ENCODE results near the gene TBCD.
A peak's percentile ranks its signal among the peaks of the same experiment; 100 is the strongest.

Gene TBCD

GRCh38 chr17:82793974-82794630, 42.2 kb downstream of the TBCD start:
- peak; percentile 74 for DNase-seq

- DNase-seq = peak; percentile 79
Measured at GRCh38 chr17:82794781-82795482, 43.1 kb downstream of the TBCD start.

GRCh38 chr17:82795615-82796014, 43.8 kb downstream of the TBCD start:
- DNase-seq = no peak

GRCh38 chr17:82797061-82797460, 45.2 kb downstream of the TBCD start:
- DNase-seq = no peak

- DNase-seq = no peak
Measured at GRCh38 chr17:82798752-82799151, 46.9 kb downstream of the TBCD start.

- no peak for DNase-seq
Measured at GRCh38 chr17:82799591-82799990, 47.7 kb downstream of the TBCD start.

- no peak for DNase-seq
Measured at GRCh38 chr17:82800885-82801284, 49.0 kb downstream of the TBCD start.

GRCh38 chr17:82801377-82801970, 49.6 kb downstream of the TBCD start:
- no peak for DNase-seq

GRCh38 chr17:82802075-82802780, 50.4 kb downstream of the TBCD start:
- DNase-seq = no peak

GRCh38 chr17:82803185-82803584, 51.3 kb downstream of the TBCD start:
- no peak for DNase-seq

- no peak for DNase-seq
Measured at GRCh38 chr17:82803606-82804005, 51.7 kb downstream of the TBCD start.

- peak; percentile 93 for DNase-seq
Measured at GRCh38 chr17:82804442-82805191, 52.8 kb downstream of the TBCD start.

- DNase-seq = no peak
Measured at GRCh38 chr17:82805254-82805653, 53.4 kb downstream of the TBCD start.

- DNase-seq = no peak
Measured at GRCh38 chr17:82805823-82806222, 54.0 kb downstream of the TBCD start.

- DNase-seq = no peak
Measured at GRCh38 chr17:82806645-82807044, 54.8 kb downstream of the TBCD start.

GRCh38 chr17:82807101-82807500, 55.2 kb downstream of the TBCD start:
- DNase-seq = no peak

GRCh38 chr17:82807562-82807961, 55.7 kb downstream of the TBCD start:
- DNase-seq = no peak

GRCh38 chr17:82808006-82808405, 56.1 kb downstream of the TBCD start:
- no peak for DNase-seq

- DNase-seq = peak; percentile 45
Measured at GRCh38 chr17:82808921-82809905, 57.3 kb downstream of the TBCD start.

GRCh38 chr17:82810644-82811430, 59.0 kb downstream of the TBCD start:
- no peak for DNase-seq

GRCh38 chr17:82812058-82812457, 60.2 kb downstream of the TBCD start:
- no peak for DNase-seq
